PC-3 (cell line): Measurements from ENCODE around the gene PLA2G2F. TPM values are rescaled to one million over a fixed set of nuclear protein-coding genes. Genes with fewer than 3 reads are reported as not detected.
A peak's percentile ranks its signal among the peaks of the same experiment; 100 is the strongest.

Experiments used
- ATAC-seq: fragments of 200-7000 bp; cut with Tn5 transposase; 2 replicates; pipeline ENCODE4 v1.9.1; 2020; ENCODE audit warnings: mild to moderate bottlenecking, moderate library complexity
- BruUV-seq: library from RNA; stranded (reverse); fragments of 400-500 nt; replicated peaks from 2 replicates; lab custom pipeline; 2021; lab: Mats Ljungman, UMichigan
- CTCF ChIA-PET: fragments of 300-600 bp; sonication (Branson Sonifier 250); formaldehyde crosslinking; loops from one replicate; lab custom pipeline; 2022; ENCODE audit warnings: antibody characterized with exemption; lab: Charles Lee
- POLR2A ChIA-PET: fragments of 300-600 bp; sonication (Branson Sonifier 250); formaldehyde crosslinking; loops from one replicate; lab custom pipeline; 2022; ENCODE audit warnings: antibody characterized with exemption; ENCODE audit not compliant: unreplicated experiment; lab: Charles Lee
- DNase-seq: peaks from one replicate; pipeline ENCODE4 v3.0.0-alpha.2; 2015
- H2AFZ ChIP-seq: fragments of 300-600 bp; sonication (generic); 2 replicates; pipeline ENCODE4 v1.6.0; 2016; ENCODE audit warnings: antibody characterized with exemption, low read length
- H3F3A ChIP-seq: fragments of 300-600 bp; sonication (generic); one replicate; pipeline ENCODE4 v1.6.0; 2017; ENCODE audit warnings: antibody characterized with exemption, low read length, control low read depth, mild to moderate bottlenecking; ENCODE audit not compliant: unreplicated experiment
- H3K27ac ChIP-seq: fragments of 300-600 bp; sonication (generic); 2 replicates; pipeline ENCODE4 v1.5.1; 2016; ENCODE audit warnings: mild to moderate bottlenecking, low read length
- H3K27me3 ChIP-seq: fragments of 300-600 bp; sonication (generic); 2 replicates; pipeline ENCODE4 v1.6.1; 2016; ENCODE audit warnings: low read length, mixed read lengths
- H3K36me3 ChIP-seq: fragments of 300-600 bp; sonication (generic); 2 replicates; pipeline ENCODE4 v1.6.1; 2016; ENCODE audit warnings: low read depth, mixed run types, low read length, mixed read lengths
- H3K4me1 ChIP-seq: fragments of 300-600 bp; sonication (generic); 2 replicates; pipeline ENCODE4 v1.5.1; 2016; ENCODE audit warnings: low read length; ENCODE audit not compliant: insufficient read depth
- H3K4me2 ChIP-seq: fragments of 300-600 bp; sonication (generic); 2 replicates; pipeline ENCODE4 v1.6.0; 2016; ENCODE audit warnings: low read length
- H3K4me3 ChIP-seq: fragments of 300-600 bp; sonication (generic); 2 replicates; pipeline ENCODE4 v1.5.1; 2016; ENCODE audit warnings: mild to moderate bottlenecking, low read length, mixed read lengths
- H3K79me2 ChIP-seq: fragments of 300-600 bp; sonication (generic); 2 replicates; pipeline ENCODE4 v1.6.1; 2017; ENCODE audit warnings: low read length, mixed read lengths
- H3K9ac ChIP-seq: fragments of 300-600 bp; sonication (generic); 2 replicates; pipeline ENCODE4 v1.6.0; 2016; ENCODE audit warnings: mild to moderate bottlenecking, low read length
- H3K9me2 ChIP-seq: fragments of 300-600 bp; sonication (generic); replicated peaks from 2 replicates; pipeline ENCODE4 v1.6.1; 2016; ENCODE audit warnings: mixed run types, low read length, mixed read lengths
- H3K9me3 ChIP-seq: fragments of 300-600 bp; sonication (generic); 2 replicates; pipeline ENCODE4 v1.6.1; 2016; ENCODE audit warnings: low read length, mixed read lengths
- H4K20me1 ChIP-seq: fragments of 300-600 bp; sonication (generic); 2 replicates; pipeline ENCODE4 v1.6.1; 2016; ENCODE audit warnings: low read length, mixed read lengths
- CTCF ChIP-seq: fragments of 300-600 bp; sonication (generic); conservative IDR thresholded peaks from 2 replicates; pipeline ENCODE4 v1.5.1; 2017; ENCODE audit warnings: antibody characterized with exemption, low read depth, mild to moderate bottlenecking, low read length
- EZH2 ChIP-seq: fragments of 300-600 bp; sonication (generic); IDR thresholded peaks from one replicate; pipeline ENCODE4 v1.6.1; 2017; ENCODE audit warnings: antibody characterized with exemption, mild to moderate bottlenecking, low read length; ENCODE audit not compliant: unreplicated experiment
- EZH2phosphoT487 ChIP-seq: fragments of 300-600 bp; sonication (generic); IDR thresholded peaks from 2 replicates; pipeline ENCODE4 v1.6.1; 2018; ENCODE audit warnings: mild to moderate bottlenecking, antibody characterized with exemption, low read length, borderline replicate concordance
- intact Hi-C: fragments of 100-400 bp; cut with micrococcal nuclease; formaldehyde crosslinking; loops from 2 replicates; pipeline ENCODE4 v1.9.0; 2023
- total RNA-seq: library from RNA; depleted of rRNA; stranded (reverse); fragments of >200 nt; gene quantifications from 2 replicates; pipeline ENCODE4 v1.2.3, GENCODE V29; 2014

PLA2G2F gene
- total RNA-seq, 1 experiment from 2014 or later, result 0.18 TPM

GRCh38 chr1:20105856-20106255, 33.3 kb upstream of the PLA2G2F start:
- Histone ChIP-seq H3K27ac (no peak overlapping the region), H2AFZ (no peak overlapping the region), H3K36me3 (no peaks in the 10 kb centered on the region), H3F3A (peaks cover 4% of the 10 kb centered on the region), H3K4me1 (peaks cover 34% of the 10 kb centered on the region), H3K9me2 (no peaks in the 10 kb centered on the region), H3K27me3 (no peaks in the 10 kb centered on the region), H4K20me1 (no peaks in the 10 kb centered on the region), H3K4me3 (no peak overlapping the region), H3K4me2 (peak overlapping the region; percentile 36; the same call in 1 of the 2 replicates), H3K9ac (no peak overlapping the region), H3K79me2 (no peaks in the 10 kb centered on the region), H3K9me3 (no peaks in the 10 kb centered on the region)
- POLR2A ChIA-PET, result no interaction called here
- ATAC-seq, result peak; percentile 31
- DNase-seq, result peak; percentile 86
- no TSS peak for BruUV-seq
- CTCF ChIA-PET, result interaction anchor here (0.6 kb wide), 1 partner anchor 387 kb away, joined by 4 read pairs; no protein-coding TSS in a partner anchor
- TF ChIP-seq EZH2phosphoT487, result no peak
- no peak for TF ChIP-seq CTCF
- TF ChIP-seq EZH2, result no peak
- intact Hi-C loops, result no loop called here

GRCh38 chr1:20107351-20107750, 31.8 kb upstream of the PLA2G2F start:
- Histone ChIP-seq H3F3A (peaks cover 4% of the 10 kb centered on the region), H3K9me3 (no peaks in the 10 kb centered on the region), H3K4me1 (peaks cover 26% of the 10 kb centered on the region), H3K4me3 (no peak overlapping the region), H3K27me3 (no peaks in the 10 kb centered on the region), H3K9ac (no peak overlapping the region), H3K9me2 (no peaks in the 10 kb centered on the region), H3K79me2 (no peaks in the 10 kb centered on the region), H2AFZ (no peak overlapping the region), H4K20me1 (no peaks in the 10 kb centered on the region), H3K4me2 (no peak overlapping the region), H3K27ac (no peak overlapping the region), H3K36me3 (no peaks in the 10 kb centered on the region)
- no peak for TF ChIP-seq EZH2phosphoT487
- intact Hi-C loops, result no loop called here
- ChIA-PET POLR2A (no interaction called here), CTCF (no interaction called here)
- no peak for DNase-seq
- ATAC-seq, result no peak
- no TSS peak for BruUV-seq

- BruUV-seq, result no TSS peak
- Histone ChIP-seq H3K4me2 (no peak overlapping the region), H3K4me3 (no peak overlapping the region), H4K20me1 (no peaks in the 10 kb centered on the region), H2AFZ (no peak overlapping the region), H3K9me2 (no peaks in the 10 kb centered on the region), H3K79me2 (no peaks in the 10 kb centered on the region), H3K27ac (no peak overlapping the region), H3K9ac (no peak overlapping the region), H3F3A (peaks cover 4% of the 10 kb centered on the region), H3K4me1 (peaks cover 22% of the 10 kb centered on the region), H3K27me3 (no peaks in the 10 kb centered on the region), H3K9me3 (no peaks in the 10 kb centered on the region), H3K36me3 (no peaks in the 10 kb centered on the region)
- ATAC-seq, result no peak
- ChIA-PET CTCF (no interaction called here), POLR2A (no interaction called here)
- DNase-seq, result no peak
- intact Hi-C loops, result no loop called here
- no peak for TF ChIP-seq CTCF
- no peak for TF ChIP-seq EZH2phosphoT487
- no peak for TF ChIP-seq EZH2
Measured at GRCh38 chr1:20107796-20108195, 31.3 kb upstream of the PLA2G2F start.
